Tibial nerve (tissue), 4 donors: Measurements from ENCODE around the gene CLDN14.

Experiments used
- CTCF ChIP-seq, 5 experiments: fragments of 200-600 bp in 3 of 5; fragments of 450-650 bp in 2 of 5; sonication (generic) in 3 of 5; IDR thresholded peaks; one replicate each; pipeline ENCODE4 v1.5.1; 2016 to 2019; ENCODE audit warnings: antibody characterized with exemption in 5 of 5, mild to moderate bottlenecking in 3 of 5, moderate library complexity in 2 of 5
- EP300 ChIP-seq, 2 donors: sonication (generic); formaldehyde crosslinking; IDR thresholded peaks; one replicate each; pipeline ENCODE4 v1.6.1; 2017; ENCODE audit warnings: antibody characterized with exemption in 2 of 2, mild to moderate bottlenecking in 1 of 2
- POLR2A ChIP-seq, 2 donors: fragments of 450-650 bp; IDR thresholded peaks; one replicate each; pipeline ENCODE4 v1.6.1; 2017; ENCODE audit warnings: antibody characterized with exemption in 2 of 2, mild to moderate bottlenecking in 2 of 2, moderate library complexity in 2 of 2

DNA sequence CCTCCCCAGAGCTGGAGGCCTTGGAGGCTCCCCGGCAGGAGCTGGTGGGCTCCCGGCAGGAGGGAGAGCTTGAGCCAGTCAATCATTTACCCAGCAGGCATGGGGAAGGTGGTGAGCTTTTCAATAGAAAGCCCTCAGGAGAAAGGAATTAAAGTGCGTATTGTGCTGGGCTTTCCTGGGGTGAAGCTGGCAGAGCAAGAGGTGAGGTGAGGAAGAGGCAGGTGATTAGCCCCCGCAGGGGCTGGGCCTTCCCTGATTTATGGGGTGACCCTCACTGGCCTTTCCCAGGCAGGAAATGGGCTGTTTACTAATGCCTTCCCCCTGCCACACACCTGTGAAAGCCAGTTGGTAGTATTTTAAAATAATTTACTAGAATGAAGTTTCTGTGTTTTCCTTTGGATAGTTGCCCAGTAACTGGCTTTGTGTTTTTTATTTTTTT, 25.8 kb downstream of the CLDN14 start:
- TF ChIP-seq POLR2A (IDR thresholded peaks at IDR 0.05): no peak
- TF ChIP-seq CTCF (IDR thresholded peaks at IDR 0.05): no peak
- no peak for TF ChIP-seq EP300 (IDR thresholded peaks at IDR 0.05)
